ENCODE results near the gene DLG2.

The DLG2 gene

GRCh38 chr11:84564867-84565184 is 1062.3 kb downstream of the DLG2 start:
- H3K4me3 ChIP-seq (ENCODE audit: low read depth, low read length): no peak overlapping the region
- no peak for TF ChIP-seq CTCF (IDR thresholded peaks at IDR 0.05; ENCODE audit: borderline replicate concordance, insufficient read depth, low read depth, low read length)

DNA sequence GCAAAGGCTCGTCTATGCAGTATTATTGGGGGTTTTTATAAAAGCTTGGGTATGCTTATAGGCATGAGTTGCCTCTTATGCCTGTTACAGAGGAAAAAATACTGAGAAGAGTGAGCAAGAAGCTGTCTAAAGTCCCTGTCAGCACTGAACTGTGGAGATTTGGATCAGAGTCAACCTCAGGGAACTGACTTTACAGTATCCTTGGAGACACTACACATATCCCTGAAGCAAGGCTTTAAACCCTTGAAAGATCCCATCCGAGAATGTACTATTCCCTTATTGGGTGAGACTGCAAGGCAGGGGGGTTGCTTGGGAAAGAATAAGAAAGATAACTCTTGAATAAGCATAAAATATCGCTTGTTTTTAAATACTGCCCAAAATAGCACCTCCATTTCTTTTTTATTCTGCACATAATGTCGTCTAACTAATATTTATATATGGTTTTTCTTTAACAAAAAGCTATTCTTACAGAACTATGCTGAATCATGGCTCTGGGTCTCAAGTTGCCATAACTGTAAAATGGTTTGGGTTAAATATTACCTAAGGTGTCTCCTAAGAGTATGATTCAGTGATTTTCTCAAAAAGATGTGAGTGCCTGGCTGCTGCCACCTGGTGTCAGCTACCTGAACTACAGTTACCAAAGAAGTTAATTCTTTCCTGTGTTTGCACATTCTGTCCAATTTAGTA is 1062.8 kb downstream of the DLG2 start:
- peak; percentile 67 for TF ChIP-seq CTCF (IDR thresholded peaks at IDR 0.05; ENCODE audit: borderline replicate concordance, insufficient read depth, low read depth, low read length)
- H3K4me3 ChIP-seq (ENCODE audit: low read depth, low read length): no peak overlapping the region

- TF ChIP-seq CTCF (IDR thresholded peaks at IDR 0.05; ENCODE audit: borderline replicate concordance, insufficient read depth, low read depth, low read length): no peak
- H3K4me3 ChIP-seq (ENCODE audit: low read depth, low read length): no peak overlapping the region
Observed at GRCh38 chr11:84563356-84563755, 1063.8 kb downstream of the DLG2 start.

- no peak overlapping the region for H3K4me3 ChIP-seq (ENCODE audit: low read depth, low read length)
- TF ChIP-seq CTCF (IDR thresholded peaks at IDR 0.05; ENCODE audit: borderline replicate concordance, insufficient read depth, low read depth, low read length): no peak
Observed at GRCh38 chr11:84560206-84560605, 1066.9 kb downstream of the DLG2 start.

DNA sequence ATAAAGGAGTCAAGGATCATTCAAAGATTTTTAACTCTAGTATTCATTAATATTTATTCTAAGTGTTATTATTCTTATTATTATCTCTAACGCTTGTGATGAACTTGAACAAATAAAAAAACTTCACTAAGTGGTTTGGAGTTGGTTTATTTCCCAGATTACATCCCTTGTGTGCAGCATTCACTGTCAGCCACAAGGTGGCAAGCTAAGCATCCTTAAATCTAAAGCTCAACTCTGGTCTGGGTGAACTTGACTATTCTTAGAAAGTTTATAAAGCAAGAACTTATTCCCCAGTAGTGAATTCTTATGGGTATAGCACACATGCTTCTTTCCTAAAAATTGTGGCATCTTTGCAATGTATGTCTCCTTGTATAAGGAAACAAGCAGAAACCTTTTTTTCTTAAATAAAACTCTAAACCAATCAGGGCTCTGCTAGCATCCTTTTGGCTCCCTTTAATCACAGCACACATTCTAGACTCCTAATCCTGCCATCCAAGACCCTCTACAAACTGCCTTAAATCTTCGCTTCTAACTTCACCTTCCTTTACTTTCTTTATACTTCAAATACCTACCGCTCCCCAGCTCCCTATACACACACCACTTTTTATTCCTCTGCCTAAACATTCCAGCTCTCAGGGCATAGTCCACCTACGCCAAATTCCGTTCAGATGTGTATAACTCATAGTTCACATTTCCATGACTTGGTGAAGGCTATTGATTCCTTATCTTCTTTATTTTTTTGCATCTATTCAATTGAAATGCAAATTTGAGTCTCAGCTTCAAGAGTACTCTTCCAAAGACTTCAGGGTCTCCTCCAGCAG is 1068.8 kb downstream of the DLG2 start:
- TF ChIP-seq CTCF (IDR thresholded peaks at IDR 0.05; ENCODE audit: borderline replicate concordance, insufficient read depth, low read depth, low read length): peak; percentile 60
- no peak overlapping the region for H3K4me3 ChIP-seq (ENCODE audit: low read depth, low read length)

DNA sequence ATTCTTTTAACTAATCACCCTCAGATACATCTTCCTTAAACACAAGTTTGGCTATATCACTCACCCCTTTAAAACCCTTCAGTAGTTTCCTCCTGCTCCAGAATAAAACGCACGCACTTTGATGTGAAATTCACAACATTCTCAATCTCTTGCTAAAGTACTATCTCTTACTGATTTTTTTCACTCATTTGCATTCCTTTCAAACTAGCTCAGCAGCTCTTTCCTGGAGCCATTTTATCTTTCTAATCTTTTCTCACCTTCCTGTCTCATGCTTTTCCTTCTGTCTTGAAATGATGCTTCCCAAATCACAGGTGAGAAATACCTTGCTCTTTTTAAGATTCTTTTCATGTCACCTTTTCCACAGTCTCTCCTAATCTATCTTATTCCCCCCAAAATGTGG is 1074.4 kb downstream of the DLG2 start:
- TF ChIP-seq CTCF (IDR thresholded peaks at IDR 0.05; ENCODE audit: borderline replicate concordance, insufficient read depth, low read depth, low read length): no peak
- no peak overlapping the region for H3K4me3 ChIP-seq (ENCODE audit: low read depth, low read length)

- H3K4me3 ChIP-seq (ENCODE audit: low read depth, low read length): no peak overlapping the region
- TF ChIP-seq CTCF (IDR thresholded peaks at IDR 0.05; ENCODE audit: borderline replicate concordance, insufficient read depth, low read depth, low read length): no peak
Observed at GRCh38 chr11:84549217-84549616, 1077.9 kb downstream of the DLG2 start.

All from GM12875 (cell line).